ENCODE results near the gene PIK3R1.

Gene PIK3R1

GRCh38 chr5:68331192-68332079 is 115.9 kb downstream of the PIK3R1 start:
- DNase-seq (ENCODE audit: low read depth): no peak

GRCh38 chr5:68332080-68332451 is 116.5 kb downstream of the PIK3R1 start:
- no peak for DNase-seq (ENCODE audit: low read depth)

- DNase-seq (ENCODE audit: low read depth): no peak
Measured at GRCh38 chr5:68332556-68332955, 117.0 kb downstream of the PIK3R1 start.

- DNase-seq (ENCODE audit: low read depth): no peak
Measured at GRCh38 chr5:68333649-68334552, 118.3 kb downstream of the PIK3R1 start.

- DNase-seq (ENCODE audit: low read depth): no peak
Measured at GRCh38 chr5:68334553-68334886, 119.0 kb downstream of the PIK3R1 start.

- no peak for DNase-seq (ENCODE audit: low read depth)
Measured at GRCh38 chr5:68335075-68335474, 119.5 kb downstream of the PIK3R1 start.

- DNase-seq (ENCODE audit: low read depth): no peak
Measured at GRCh38 chr5:68336200-68336599, 120.6 kb downstream of the PIK3R1 start.

GRCh38 chr5:68337235-68337634 is 121.7 kb downstream of the PIK3R1 start:
- no peak for DNase-seq (ENCODE audit: low read depth)

GRCh38 chr5:68339921-68340321 is 124.4 kb downstream of the PIK3R1 start:
- no peak for DNase-seq (ENCODE audit: low read depth)

- no peak for DNase-seq (ENCODE audit: low read depth)
Measured at GRCh38 chr5:68341006-68341405, 125.5 kb downstream of the PIK3R1 start.

- DNase-seq (ENCODE audit: low read depth): no peak
Measured at GRCh38 chr5:68342693-68343092, 127.1 kb downstream of the PIK3R1 start.

GRCh38 chr5:68343421-68343826 is 127.9 kb downstream of the PIK3R1 start:
- DNase-seq (ENCODE audit: low read depth): no peak

- no peak for DNase-seq (ENCODE audit: low read depth)
Measured at GRCh38 chr5:68344447-68345111, 129.0 kb downstream of the PIK3R1 start.

- no peak for DNase-seq (ENCODE audit: low read depth)
Measured at GRCh38 chr5:68345171-68345570, 129.6 kb downstream of the PIK3R1 start.

- no peak for DNase-seq (ENCODE audit: low read depth)
Measured at GRCh38 chr5:68345582-68345981, 130.0 kb downstream of the PIK3R1 start.

- DNase-seq (ENCODE audit: low read depth): no peak
Measured at GRCh38 chr5:68347536-68347935, 132.0 kb downstream of the PIK3R1 start.

- DNase-seq (ENCODE audit: low read depth): no peak
Measured at GRCh38 chr5:68348447-68349222, 133.1 kb downstream of the PIK3R1 start.

- no peak for DNase-seq (ENCODE audit: low read depth)
Measured at GRCh38 chr5:68350176-68350575, 134.6 kb downstream of the PIK3R1 start.
